ENCODE measurements around the gene XPR1.
A peak's percentile ranks its signal among the peaks of the same experiment; 100 is the strongest.

The XPR1 gene

DNA sequence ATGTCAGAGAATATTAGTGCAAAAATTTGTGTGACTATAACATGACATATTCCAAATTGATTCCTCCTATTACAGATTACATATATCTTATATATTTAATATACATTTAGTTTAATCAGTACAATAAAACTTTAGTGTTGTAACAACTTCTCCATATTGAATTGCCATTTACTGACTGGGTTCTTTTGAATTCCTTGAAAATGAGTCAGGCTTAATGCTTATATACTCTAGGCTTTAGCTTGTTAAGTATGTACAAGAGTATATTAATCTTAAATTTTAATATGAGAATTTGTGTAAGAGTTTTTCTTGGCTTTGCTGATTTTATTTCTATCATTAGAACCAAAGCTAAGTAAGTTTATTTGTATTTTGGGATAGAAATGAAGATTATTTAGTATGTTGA is 40.3 kb downstream of the XPR1 start:
- Histone ChIP-seq H3K36me3 (ENCODE audit: control insufficient read depth, low read length) (no peaks in the 10 kb centered on the region), H3K4me3 (ENCODE audit: low read length) (no peak overlapping the region), H3K79me2 (ENCODE audit: control insufficient read depth, low read length) (peaks cover 5% of the 10 kb centered on the region), H3K9me2 (replicated peaks; ENCODE audit: control insufficient read depth, low read length) (no peaks in the 10 kb centered on the region), H4K20me1 (ENCODE audit: control insufficient read depth, insufficient read depth, low read depth, low read length) (no peaks in the 10 kb centered on the region), H3F3A (ENCODE audit: control insufficient read depth, insufficient read depth) (0 out of 2 replicates have a peak, but pooled peaks cover 2% of the 10 kb centered on the region), H3K27me3 (ENCODE audit: control insufficient read depth, low read length) (no peaks in the 10 kb centered on the region), H3K4me2 (ENCODE audit: low read length) (peak overlapping the region; percentile 15; the same call in 1 of the 2 replicates), H3K4me1 (ENCODE audit: control insufficient read depth, low read length) (peaks cover 15% of the 10 kb centered on the region), H3K27ac (ENCODE audit: low read depth, low read length) (no peak overlapping the region), H3K9me3 (ENCODE audit: control insufficient read depth, insufficient read depth, low read length) (no peaks in the 10 kb centered on the region)
- TF ChIP-seq EZH2phosphoT487 (IDR thresholded peaks at IDR 0.05; ENCODE audit: borderline replicate concordance, low read length) (no peak), CTCF (IDR thresholded peaks at IDR 0.05; ENCODE audit: low read depth, low read length, poor library complexity, severe bottlenecking) (no peak)

DNA sequence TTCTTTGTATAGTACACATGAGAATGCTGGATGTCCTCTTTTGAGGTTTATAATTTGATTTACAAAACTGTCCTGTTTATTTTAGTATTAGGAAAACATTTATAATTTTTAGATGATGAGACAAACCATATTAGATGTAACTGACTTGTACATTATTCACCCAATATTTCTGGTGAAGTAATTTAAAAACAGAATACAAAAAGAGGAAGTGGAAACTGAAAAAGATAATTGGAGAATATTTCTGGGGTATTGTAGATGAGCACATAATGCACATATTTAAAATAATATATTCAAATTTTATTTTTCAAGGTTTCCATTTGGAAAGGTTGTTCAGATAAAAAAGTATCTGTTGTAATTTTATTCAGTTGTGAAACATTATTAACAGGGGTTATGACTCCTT is 40.7 kb downstream of the XPR1 start:
- no peaks in the 10 kb centered on the region for H3K9me3 ChIP-seq (ENCODE audit: control insufficient read depth, insufficient read depth, low read length)
- H3K27me3 ChIP-seq (ENCODE audit: control insufficient read depth, low read length): no peaks in the 10 kb centered on the region
- H3K27ac ChIP-seq (ENCODE audit: low read depth, low read length): no peak overlapping the region
- no peaks in the 10 kb centered on the region for H3K36me3 ChIP-seq (ENCODE audit: control insufficient read depth, low read length)
- H3K4me1 ChIP-seq (ENCODE audit: control insufficient read depth, low read length): peaks cover 15% of the 10 kb centered on the region
- H3K4me3 ChIP-seq (ENCODE audit: low read length): no peak overlapping the region
- no peaks in the 10 kb centered on the region for H3K9me2 ChIP-seq (replicated peaks; ENCODE audit: control insufficient read depth, low read length)
- no peak for TF ChIP-seq EZH2phosphoT487 (IDR thresholded peaks at IDR 0.05; ENCODE audit: borderline replicate concordance, low read length)
- TF ChIP-seq CTCF (IDR thresholded peaks at IDR 0.05; ENCODE audit: low read depth, low read length, poor library complexity, severe bottlenecking): no peak
- H3F3A ChIP-seq (ENCODE audit: control insufficient read depth, insufficient read depth): 0 out of 2 replicates have a peak, but pooled peaks cover 2% of the 10 kb centered on the region
- H3K4me2 ChIP-seq (ENCODE audit: low read length): peak overlapping the region; percentile 15; the same call in 1 of the 2 replicates
- no peaks in the 10 kb centered on the region for H4K20me1 ChIP-seq (ENCODE audit: control insufficient read depth, insufficient read depth, low read depth, low read length)
- H3K79me2 ChIP-seq (ENCODE audit: control insufficient read depth, low read length): peaks cover 5% of the 10 kb centered on the region

DNA sequence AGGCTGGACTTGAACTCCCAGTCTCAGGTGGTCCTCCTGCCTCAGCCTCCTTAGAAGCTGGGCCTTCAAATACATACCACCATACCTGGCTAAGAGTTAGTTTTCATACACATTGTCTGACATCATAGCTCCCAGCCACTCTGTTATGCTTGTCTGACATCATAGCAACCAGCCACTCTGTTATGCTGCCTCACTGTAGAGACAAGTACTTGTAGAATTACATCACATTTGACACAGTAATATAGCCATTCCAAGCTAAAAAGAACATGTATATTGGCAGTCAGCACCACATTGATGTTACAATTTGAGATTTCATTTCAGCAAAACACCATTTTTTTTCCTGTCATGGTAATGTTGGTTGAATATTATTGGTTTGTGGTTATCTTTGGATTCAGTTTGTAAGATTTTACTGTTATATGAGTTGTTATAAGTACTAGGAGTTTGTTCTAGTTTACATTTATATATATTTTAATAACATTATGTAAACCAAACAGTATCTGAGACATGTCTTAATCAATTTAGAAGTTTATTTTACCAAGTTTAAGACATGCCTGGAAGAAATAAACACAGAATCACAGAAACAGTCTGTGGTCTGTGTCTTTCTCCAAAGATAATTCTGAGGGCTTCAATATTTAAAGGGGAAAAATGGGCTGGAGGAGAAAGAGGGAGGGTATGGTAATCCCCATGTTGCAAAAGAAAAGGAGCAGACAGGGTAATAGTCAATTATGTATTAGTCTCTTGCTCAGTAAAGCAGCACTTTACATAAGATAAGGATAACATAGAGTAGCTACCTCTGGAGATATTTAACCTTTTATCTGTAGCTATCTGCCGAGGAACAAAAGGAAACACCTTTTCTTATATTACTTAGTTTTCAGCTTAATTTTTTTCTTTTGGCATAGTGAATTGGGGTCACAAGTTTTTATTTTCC is 43.0 kb downstream of the XPR1 start:
- Histone ChIP-seq H3K4me2 (ENCODE audit: low read length) (no peak overlapping the region), H3K79me2 (ENCODE audit: control insufficient read depth, low read length) (peaks cover 5% of the 10 kb centered on the region), H3K27ac (ENCODE audit: low read depth, low read length) (no peak overlapping the region), H3K27me3 (ENCODE audit: control insufficient read depth, low read length) (no peaks in the 10 kb centered on the region), H3K4me3 (ENCODE audit: low read length) (no peak overlapping the region), H3K9me2 (replicated peaks; ENCODE audit: control insufficient read depth, low read length) (no peaks in the 10 kb centered on the region), H4K20me1 (ENCODE audit: control insufficient read depth, insufficient read depth, low read depth, low read length) (no peaks in the 10 kb centered on the region), H3K4me1 (ENCODE audit: control insufficient read depth, low read length) (peaks cover 15% of the 10 kb centered on the region), H3F3A (ENCODE audit: control insufficient read depth, insufficient read depth) (0 out of 2 replicates have a peak, but pooled peaks cover 2% of the 10 kb centered on the region), H3K36me3 (ENCODE audit: control insufficient read depth, low read length) (no peaks in the 10 kb centered on the region), H3K9me3 (ENCODE audit: control insufficient read depth, insufficient read depth, low read length) (no peaks in the 10 kb centered on the region)
- TF ChIP-seq CTCF (IDR thresholded peaks at IDR 0.05; ENCODE audit: low read depth, low read length, poor library complexity, severe bottlenecking): no peak
- TF ChIP-seq EZH2phosphoT487 (IDR thresholded peaks at IDR 0.05; ENCODE audit: borderline replicate concordance, low read length): no peak

Data from DOHH2 (cell line).